ENCODE results near the gene PDE6C. TPM values are rescaled to one million over a fixed set of nuclear protein-coding genes. Genes with fewer than 3 reads are reported as not detected.

The PDE6C gene
- total RNA-seq, 1 experiment from 2014 or later = not detected

GRCh38 chr10:93608421-93608820, 3.9 kb upstream of the PDE6C start:
- Histone ChIP-seq H3K4ac (ENCODE audit: low read depth, low read length) (no peak overlapping the region), H2BK15ac (ENCODE audit: low read depth, low read length) (no peak overlapping the region), H3K23ac (ENCODE audit: insufficient read length, low read depth, low read length) (no peak overlapping the region), H3K27ac (ENCODE audit: insufficient read length, low read depth, low read length) (no peak overlapping the region), H2AK5ac (ENCODE audit: insufficient read length, low read length) (no peak overlapping the region), H4K20me1 (ENCODE audit: control insufficient read depth, insufficient read depth, insufficient read length) (no peaks in the 10 kb centered on the region), H3K4me2 (ENCODE audit: insufficient read depth, insufficient read length, low read length) (no peak overlapping the region), H3K79me1 (ENCODE audit: insufficient read depth, low read depth, low read length, poor library complexity, severe bottlenecking) (no peaks in the 10 kb centered on the region), H3K9ac (ENCODE audit: extremely low read depth, insufficient read length, low read length) (no peak overlapping the region), H3K4me1 (ENCODE audit: insufficient read depth, low read length) (no peaks in the 10 kb centered on the region), H2AFZ (ENCODE audit: low read length) (no peak overlapping the region), H2BK5ac (ENCODE audit: insufficient read length, low read length) (no peak overlapping the region), H2BK120ac (ENCODE audit: low read depth, low read length, poor library complexity, severe bottlenecking) (no peak overlapping the region), H3K27me3 (ENCODE audit: insufficient read depth, low read length) (no peaks in the 10 kb centered on the region), H3T11ph (ENCODE audit: low read length) (no peak overlapping the region), H3K79me2 (ENCODE audit: insufficient read depth, low read length) (no peaks in the 10 kb centered on the region), H2BK12ac (ENCODE audit: insufficient read length, low read depth, low read length) (no peak overlapping the region), H3K14ac (ENCODE audit: insufficient read depth, low read length) (no peak overlapping the region), H4K8ac (replicated peaks; ENCODE audit: insufficient read length, low read depth, low read length) (no peak overlapping the region), H3K56ac (ENCODE audit: insufficient read length, low read depth, low read length) (no peak overlapping the region), H3K9me3 (ENCODE audit: control insufficient read depth, low read depth, low read length) (no peaks in the 10 kb centered on the region), H4K91ac (ENCODE audit: insufficient read length, low read depth, low read length) (no peak overlapping the region), H2BK20ac (ENCODE audit: low read depth, low read length, poor library complexity, severe bottlenecking) (no peak overlapping the region), H3K23me2 (ENCODE audit: insufficient read length, low read depth, low read length, poor library complexity, severe bottlenecking) (peaks cover 3% of the 10 kb centered on the region), H4K5ac (ENCODE audit: insufficient read length, low read depth, low read length) (no peak overlapping the region), H3K18ac (ENCODE audit: insufficient read length, low read depth, low read length) (no peak overlapping the region)
- no CpG with 5 or more reads among the region's 3 CpGs for WGBS (ENCODE audit: extremely low coverage, insufficient read length, low lambda C conversion rate)
- H3K27ac Mint-ChIP-seq = no peak overlapping the region
- H3K36me3 Mint-ChIP-seq (ENCODE audit: insufficient read depth in 1 of 3, low read depth in 3 of 3) = no peaks in the 10 kb centered on the region
- DNase-seq = no peak
- H3K27me3 Mint-ChIP-seq (ENCODE audit: low read depth) = peaks cover 32% of the 10 kb centered on the region
- no peaks in the 10 kb centered on the region for H3K9me3 Mint-ChIP-seq
- H3K4me1 Mint-ChIP-seq = no peaks in the 10 kb centered on the region
- no peak overlapping the region for H3K4me3 Mint-ChIP-seq
- no peak for TF ChIP-seq CTCF (conservative IDR thresholded peaks at IDR 0.05)

Measured in H9 (cell line).